Progenitor cell of endocrine pancreas (in vitro differentiated cells): ENCODE measurements around the gene PAFAH1B1. TPM values are rescaled to one million over a fixed set of nuclear protein-coding genes. Genes with fewer than 3 reads are reported as not detected.

Experiments used
- DNase-seq: peaks from one replicate; pipeline ENCODE4 v3.0.0; 2021; ENCODE audit warnings: low spot score; ENCODE audit not compliant: unreplicated experiment
- H3K27ac Mint-ChIP-seq: 2 replicates; pipeline ENCODE4 v1.8.0; 2021; ENCODE audit warnings: mild to moderate bottlenecking, moderate library complexity, mixed read lengths
- H3K27me3 Mint-ChIP-seq: 2 replicates; pipeline ENCODE4 v1.8.0; 2021; ENCODE audit warnings: mixed read lengths
- H3K36me3 Mint-ChIP-seq: 2 replicates; pipeline ENCODE4 v1.8.0; 2022; ENCODE audit warnings: mixed read lengths; ENCODE audit not compliant: insufficient read depth
- H3K4me1 Mint-ChIP-seq: 2 replicates; pipeline ENCODE4 v1.8.0; 2021; ENCODE audit warnings: low read depth, mixed read lengths
- H3K4me3 Mint-ChIP-seq: 2 replicates; pipeline ENCODE4 v1.8.0; 2021; ENCODE audit warnings: low read depth, mild to moderate bottlenecking, moderate library complexity, mixed read lengths
- H3K9me3 Mint-ChIP-seq: 2 replicates; pipeline ENCODE4 v1.8.0; 2021; ENCODE audit warnings: low read depth, mixed read lengths
- total RNA-seq: library from RNA; stranded (reverse); gene quantifications from 2 replicates; pipeline ENCODE4 v1.2.1, GENCODE V29; 2021
- TF ChIP-seq, protein P1 (sequence below): fragments of 200-600 bp; sonication (generic); IDR thresholded peaks from one replicate; pipeline ENCODE4 v1.5.0; 2021; ENCODE audit warnings: antibody characterized with exemption, mild to moderate bottlenecking; ENCODE audit not compliant: unreplicated experiment

The PAFAH1B1 gene
- total RNA-seq, 1 donor from 2014 or later: 140 TPM

DNA sequence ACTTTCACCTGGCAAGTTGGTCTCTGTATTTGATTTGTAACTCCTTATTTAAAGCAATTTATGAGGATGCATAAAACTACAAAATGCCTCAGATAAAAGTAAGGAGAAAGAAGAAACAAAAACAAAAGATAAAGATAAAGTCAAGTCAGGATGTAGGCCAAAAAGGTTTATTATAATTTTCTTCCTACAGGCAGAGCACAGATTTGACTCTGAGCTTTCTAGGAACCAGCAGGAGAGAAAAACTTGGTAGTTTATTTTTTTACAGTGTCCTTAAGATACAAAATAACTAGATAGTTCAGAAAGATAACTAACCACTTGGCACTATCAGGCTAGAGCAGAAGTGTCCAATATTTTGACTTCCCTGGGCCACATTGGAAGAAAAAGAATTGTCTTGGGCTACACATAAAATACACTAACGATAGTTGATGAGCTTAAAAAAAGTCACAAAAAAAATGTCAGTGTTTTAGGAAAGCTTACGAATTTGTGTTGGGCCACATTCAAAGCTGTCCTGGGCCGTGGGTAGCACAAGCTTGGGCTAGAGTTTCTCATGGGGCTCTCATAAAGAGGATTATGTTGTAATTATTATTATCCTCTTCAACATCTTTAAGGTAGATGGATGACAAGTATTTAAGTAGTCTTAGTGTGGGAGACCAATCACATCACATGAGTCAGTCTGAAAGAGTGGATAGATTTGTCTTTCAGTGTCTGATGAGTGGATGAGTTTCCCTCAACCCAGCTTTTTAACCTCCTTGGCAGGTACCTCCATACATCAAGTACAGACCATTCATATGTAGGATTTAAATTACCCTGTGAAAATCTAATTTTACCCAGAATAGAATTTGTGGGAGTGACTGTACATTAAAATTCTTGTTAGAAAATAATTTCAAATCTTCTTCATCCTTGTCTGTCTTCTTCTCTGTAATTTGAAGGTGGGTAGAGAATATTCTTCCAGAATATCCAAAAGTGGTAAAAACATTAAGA, 17.0 kb downstream of the PAFAH1B1 start:
- Mint-ChIP-seq H3K27me3 (no peaks in the 10 kb centered on the region), H3K4me1 (peaks cover 16% of the 10 kb centered on the region), H3K4me3 (no peak overlapping the region), H3K27ac (peak overlapping the region; percentile 10), H3K9me3 (no peaks in the 10 kb centered on the region), H3K36me3 (no peaks in the 10 kb centered on the region)
- TF ChIP-seq, protein P1, sequence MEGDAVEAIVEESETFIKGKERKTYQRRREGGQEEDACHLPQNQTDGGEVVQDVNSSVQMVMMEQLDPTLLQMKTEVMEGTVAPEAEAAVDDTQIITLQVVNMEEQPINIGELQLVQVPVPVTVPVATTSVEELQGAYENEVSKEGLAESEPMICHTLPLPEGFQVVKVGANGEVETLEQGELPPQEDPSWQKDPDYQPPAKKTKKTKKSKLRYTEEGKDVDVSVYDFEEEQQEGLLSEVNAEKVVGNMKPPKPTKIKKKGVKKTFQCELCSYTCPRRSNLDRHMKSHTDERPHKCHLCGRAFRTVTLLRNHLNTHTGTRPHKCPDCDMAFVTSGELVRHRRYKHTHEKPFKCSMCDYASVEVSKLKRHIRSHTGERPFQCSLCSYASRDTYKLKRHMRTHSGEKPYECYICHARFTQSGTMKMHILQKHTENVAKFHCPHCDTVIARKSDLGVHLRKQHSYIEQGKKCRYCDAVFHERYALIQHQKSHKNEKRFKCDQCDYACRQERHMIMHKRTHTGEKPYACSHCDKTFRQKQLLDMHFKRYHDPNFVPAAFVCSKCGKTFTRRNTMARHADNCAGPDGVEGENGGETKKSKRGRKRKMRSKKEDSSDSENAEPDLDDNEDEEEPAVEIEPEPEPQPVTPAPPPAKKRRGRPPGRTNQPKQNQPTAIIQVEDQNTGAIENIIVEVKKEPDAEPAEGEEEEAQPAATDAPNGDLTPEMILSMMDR: no peak
- DNase-seq: no peak

DNA sequence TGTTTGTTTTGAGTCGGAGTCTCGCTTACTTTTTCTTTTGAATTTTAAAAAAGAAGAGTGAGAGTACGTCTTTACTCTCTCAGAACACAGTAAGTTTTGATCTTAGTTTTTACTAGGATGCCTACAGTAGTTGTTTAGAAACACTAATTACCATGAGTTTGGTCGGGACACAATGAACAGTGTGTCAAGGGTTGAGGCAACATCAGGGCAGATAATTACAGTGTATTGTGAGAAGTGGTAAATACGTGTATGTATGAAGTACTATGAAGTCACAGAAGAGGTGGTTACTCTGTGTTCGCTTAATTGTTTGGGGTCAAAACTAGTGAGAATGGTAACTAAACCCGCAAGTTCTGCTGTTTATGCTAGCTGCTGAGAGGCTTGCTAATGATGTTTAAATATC, 18.2 kb downstream of the PAFAH1B1 start:
- TF ChIP-seq, protein P1: no peak
- Mint-ChIP-seq H3K27ac (peak overlapping the region; percentile 25), H3K4me1 (peaks cover 19% of the 10 kb centered on the region), H3K36me3 (no peaks in the 10 kb centered on the region), H3K27me3 (no peaks in the 10 kb centered on the region), H3K9me3 (no peaks in the 10 kb centered on the region), H3K4me3 (no peak overlapping the region)
- no peak for DNase-seq

DNA sequence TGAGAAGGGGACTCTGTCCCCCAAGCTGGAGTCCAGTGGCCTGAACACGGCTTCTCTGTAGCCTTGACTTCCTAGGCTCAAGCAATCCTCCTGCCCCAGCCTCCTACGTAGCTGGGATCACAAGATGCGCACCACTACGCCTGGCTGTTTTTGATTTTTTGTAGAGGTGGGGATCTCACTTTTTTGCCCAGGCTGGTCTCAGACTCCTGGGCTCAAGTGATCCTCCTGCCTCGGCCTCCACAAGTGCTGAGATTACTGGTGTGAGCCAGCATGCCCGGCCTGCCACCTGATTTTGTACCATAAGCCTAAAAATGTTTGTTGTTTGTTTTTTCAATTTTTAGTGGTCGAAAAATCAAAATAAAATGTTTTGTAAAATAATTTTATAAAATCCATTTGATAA, 19.2 kb downstream of the PAFAH1B1 start:
- peaks cover 3% of the 10 kb centered on the region for H3K36me3 Mint-ChIP-seq
- no peak overlapping the region for H3K4me3 Mint-ChIP-seq
- H3K27ac Mint-ChIP-seq: no peak overlapping the region
- DNase-seq: no peak
- H3K9me3 Mint-ChIP-seq: no peaks in the 10 kb centered on the region
- TF ChIP-seq, protein P1: no peak
- H3K27me3 Mint-ChIP-seq: no peaks in the 10 kb centered on the region
- H3K4me1 Mint-ChIP-seq: peaks cover 19% of the 10 kb centered on the region

DNA sequence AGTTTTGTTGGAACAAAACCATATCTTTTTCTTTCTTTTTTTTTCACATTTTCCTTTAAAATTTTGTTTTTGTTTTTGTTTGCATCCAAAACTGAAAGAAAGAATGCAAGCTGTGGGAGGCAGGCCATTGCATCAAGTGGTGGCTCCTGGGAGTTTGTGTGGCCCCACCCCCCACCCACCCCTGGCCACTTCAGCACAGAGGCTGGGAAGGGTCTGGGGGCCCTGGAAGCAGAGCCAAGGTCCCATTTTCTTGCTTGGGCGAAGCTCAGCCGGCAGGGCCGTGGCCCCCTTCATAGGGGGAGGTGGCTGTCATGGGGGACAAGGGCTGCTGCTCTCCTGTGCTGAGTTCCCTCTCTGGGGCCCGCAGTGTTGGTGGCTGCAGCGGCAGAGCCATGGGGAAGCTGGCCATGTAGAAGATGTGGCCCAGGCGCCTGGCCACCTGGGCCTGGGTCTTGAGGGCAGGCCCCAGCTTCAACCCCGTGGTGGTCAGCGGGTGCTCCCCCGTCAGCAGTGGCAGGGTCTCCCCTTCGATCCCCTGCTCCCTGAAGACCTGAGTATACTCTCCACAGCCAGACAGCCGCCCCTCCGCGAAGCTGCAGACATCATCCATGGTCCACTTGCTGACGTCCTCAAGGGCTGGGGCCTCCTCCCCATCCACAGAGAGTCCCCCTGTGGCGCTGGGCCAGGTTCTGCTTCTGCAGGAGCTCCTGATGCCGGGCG, 19.8 kb downstream of the PAFAH1B1 start:
- Mint-ChIP-seq H3K4me1 (peaks cover 19% of the 10 kb centered on the region), H3K27me3 (no peaks in the 10 kb centered on the region), H3K36me3 (peaks cover 3% of the 10 kb centered on the region), H3K27ac (no peak overlapping the region), H3K9me3 (no peaks in the 10 kb centered on the region), H3K4me3 (no peak overlapping the region)
- TF ChIP-seq, protein P1: no peak
- DNase-seq: no peak

DNA sequence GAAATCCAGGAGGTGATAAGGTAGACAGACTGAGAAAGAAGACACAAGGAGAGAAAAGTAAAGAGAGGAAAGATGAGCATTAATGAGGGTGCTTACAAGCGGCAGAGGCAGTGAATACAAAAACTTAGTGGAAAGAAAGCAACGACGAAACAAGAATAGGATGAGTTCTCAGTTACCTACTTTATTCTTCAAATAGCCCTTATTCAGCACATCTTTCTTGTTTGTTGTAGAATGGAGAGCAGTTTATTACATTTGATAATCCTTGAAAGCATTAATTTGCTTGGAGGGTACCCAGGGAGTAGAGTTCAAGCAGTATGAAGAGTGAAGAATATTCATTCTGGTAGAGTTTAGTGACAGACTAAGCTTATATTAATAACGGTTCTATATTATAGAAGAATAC, 22.4 kb downstream of the PAFAH1B1 start:
- Mint-ChIP-seq H3K27ac (no peak overlapping the region), H3K36me3 (peaks cover 3% of the 10 kb centered on the region), H3K4me1 (peaks cover 14% of the 10 kb centered on the region), H3K9me3 (no peaks in the 10 kb centered on the region), H3K27me3 (no peaks in the 10 kb centered on the region), H3K4me3 (no peak overlapping the region)
- no peak for DNase-seq
- TF ChIP-seq, protein P1: no peak
